Mesenteric fat pad (tissue), 1 donor: Measurements from ENCODE around the gene HCCS. TPM values are rescaled to one million over a fixed set of nuclear protein-coding genes. Genes with fewer than 3 reads are reported as not detected.
A peak's percentile ranks its signal among the peaks of the same experiment; 100 is the strongest.

Experiments used
- DNase-seq: peaks from one replicate; pipeline ENCODE4 v3.0.0-alpha.2; 2020; ENCODE audit warnings: low spot score
- long read RNA-seq: library from polyadenylated mRNA; unstranded; transcript quantifications from one replicate; pipeline ENCODE4 v2.0.0, GENCODE V29; 2020
- total RNA-seq: library from RNA; stranded (reverse); fragmentation: NEBNext Ultra II Directional; extraction: Animal tissue kit (Norgen Biotek cat#: 25700); gene quantifications from one replicate; pipeline ENCODE4 v1.2.1, GENCODE V29; 2021
- donor health status: DM: yes; HTN: yes; CAD: no.

The HCCS gene
- total RNA-seq: 25.9 TPM
- long read RNA-seq, transcript HCCS-202 (7 exons, 1,072 nt): major isoform, 30 of 36 reads
- long read RNA-seq, partial matches to known transcripts: 3 of 36 reads
- long read RNA-seq, other reads (novel, unspliced or antisense): 0 of 36 reads

GRCh38 chrX:11111037-11111851, at the start of gene HCCS:
TSS of gene HCCS (plus strand) at chrX:11111332. CDS start at chrX:11112061, 729 bp downstream.
- peak; percentile 94 for DNase-seq

- DNase-seq: no peak
Observed at GRCh38 chrX:11064276-11064675, 46.9 kb upstream of the HCCS start.

- DNase-seq: no peak
Observed at GRCh38 chrX:11064851-11065600, 46.1 kb upstream of the HCCS start.

GRCh38 chrX:11066812-11067211, 44.3 kb upstream of the HCCS start:
- DNase-seq: no peak

- DNase-seq: no peak
Observed at GRCh38 chrX:11073381-11073780, 37.8 kb upstream of the HCCS start.

- DNase-seq: no peak
Observed at GRCh38 chrX:11080741-11081305, 30.3 kb upstream of the HCCS start.

GRCh38 chrX:11081511-11081910, 29.6 kb upstream of the HCCS start:
- DNase-seq: no peak

GRCh38 chrX:11085305-11085704, 25.8 kb upstream of the HCCS start:
- DNase-seq: no peak

- no peak for DNase-seq
Observed at GRCh38 chrX:11089802-11090201, 21.3 kb upstream of the HCCS start.

- no peak for DNase-seq
Observed at GRCh38 chrX:11097933-11098332, 13.2 kb upstream of the HCCS start.

GRCh38 chrX:11099465-11099864, 11.7 kb upstream of the HCCS start:
- no peak for DNase-seq

- no peak for DNase-seq
Observed at GRCh38 chrX:11100281-11101035, 10.7 kb upstream of the HCCS start.

GRCh38 chrX:11103006-11103405, 8.1 kb upstream of the HCCS start:
- no peak for DNase-seq

GRCh38 chrX:11103751-11104150, 7.4 kb upstream of the HCCS start:
- DNase-seq: no peak

- DNase-seq: no peak
Observed at GRCh38 chrX:11105080-11105479, 6.1 kb upstream of the HCCS start.

GRCh38 chrX:11108253-11108941, 2.7 kb upstream of the HCCS start:
- no peak for DNase-seq

GRCh38 chrX:11109968-11110367, 1.2 kb upstream of the HCCS start:
- DNase-seq: no peak

GRCh38 chrX:11111947-11112346, 815 bp downstream of the HCCS start:
- DNase-seq: no peak

- DNase-seq: no peak
Observed at GRCh38 chrX:11113731-11114130, 2.6 kb downstream of the HCCS start.

- DNase-seq: no peak
Observed at GRCh38 chrX:11117745-11118144, 6.6 kb downstream of the HCCS start.
